Measurements from ENCODE around the gene ATL2.

The ATL2 gene

DNA sequence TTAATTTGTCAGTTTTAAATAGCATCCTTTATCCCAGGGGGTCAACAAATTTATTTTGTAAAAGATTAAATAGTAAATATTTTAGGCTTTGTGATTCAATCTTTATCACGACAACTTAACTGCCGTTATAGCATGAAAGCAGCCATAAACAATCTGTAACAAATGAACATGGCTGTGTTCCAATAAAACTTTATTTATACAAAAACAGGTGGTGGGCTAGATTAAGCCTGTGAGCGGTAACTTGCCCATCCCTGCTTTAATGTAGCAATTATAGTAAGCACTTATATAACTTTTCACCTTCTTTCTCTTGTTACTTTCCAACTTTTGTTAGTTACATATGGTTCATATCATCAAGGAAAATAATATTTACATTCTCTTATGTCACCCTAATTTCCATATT lies 121.9 kb downstream of the ATL2 start:
- no peaks in the 10 kb centered on the region for H3K9me3 ChIP-seq (ENCODE audit: control insufficient read depth, low read depth, low read length)
- no peak overlapping the region for H3K4me3 ChIP-seq (ENCODE audit: low read length)
- no peaks in the 10 kb centered on the region for H3K27me3 ChIP-seq (ENCODE audit: control insufficient read depth, insufficient read depth, low read length)
- H3K27ac ChIP-seq (ENCODE audit: low read length), result no peak overlapping the region
- H3K4me1 ChIP-seq (ENCODE audit: control insufficient read depth, low read depth, low read length), result no peaks in the 10 kb centered on the region
- H3K36me3 ChIP-seq (ENCODE audit: control insufficient read depth, low read depth, low read length), result no peaks in the 10 kb centered on the region
- H3K9ac ChIP-seq (ENCODE audit: low read length), result no peak overlapping the region

DNA sequence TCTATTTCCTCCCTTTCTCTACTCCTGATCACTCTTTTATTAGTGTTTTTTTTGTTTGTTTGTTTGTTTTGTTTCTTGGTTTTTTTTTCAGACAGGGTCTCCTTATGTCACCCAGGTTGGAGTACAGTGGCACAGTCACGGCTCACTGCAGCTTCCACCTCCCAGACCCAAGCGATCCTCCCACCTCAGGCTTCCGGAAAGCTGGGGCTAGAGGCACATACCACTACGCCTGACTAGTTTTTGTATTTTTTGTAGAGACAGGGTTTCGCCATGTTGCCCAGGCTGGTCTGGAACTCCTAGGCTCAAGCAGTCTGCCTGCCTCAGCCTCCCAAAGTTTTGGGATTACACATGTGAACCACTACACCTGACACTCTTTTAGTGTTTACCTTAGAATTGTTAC lies 122.3 kb downstream of the ATL2 start:
- H3K4me3 ChIP-seq (ENCODE audit: low read length), result no peak overlapping the region
- no peak overlapping the region for H3K27ac ChIP-seq (ENCODE audit: low read length)
- no peaks in the 10 kb centered on the region for H3K9me3 ChIP-seq (ENCODE audit: control insufficient read depth, low read depth, low read length)
- H3K4me1 ChIP-seq (ENCODE audit: control insufficient read depth, low read depth, low read length), result no peaks in the 10 kb centered on the region
- H3K9ac ChIP-seq (ENCODE audit: low read length), result no peak overlapping the region
- H3K27me3 ChIP-seq (ENCODE audit: control insufficient read depth, insufficient read depth, low read length), result no peaks in the 10 kb centered on the region
- H3K36me3 ChIP-seq (ENCODE audit: control insufficient read depth, low read depth, low read length), result no peaks in the 10 kb centered on the region

DNA sequence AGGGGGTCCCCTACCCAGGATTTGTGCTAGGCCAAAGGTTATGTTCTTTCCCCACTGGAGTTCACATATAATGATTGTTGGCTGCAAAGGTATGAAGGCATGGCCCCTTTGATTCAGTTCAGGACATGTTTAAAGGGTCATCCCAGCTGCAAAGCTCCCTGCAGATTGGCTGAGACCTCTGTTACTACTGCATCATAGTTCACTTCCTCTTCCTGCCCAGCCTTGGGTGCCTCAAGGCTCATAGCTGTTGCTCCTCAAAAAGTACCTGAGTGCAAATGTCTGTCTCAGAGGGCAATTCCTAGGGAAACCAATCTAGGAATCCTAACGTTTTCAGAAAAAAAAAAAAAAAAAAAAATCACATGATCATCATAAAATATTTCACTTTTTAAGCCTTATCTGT lies 125.1 kb downstream of the ATL2 start:
- Histone ChIP-seq H3K4me3 (ENCODE audit: low read length) (no peak overlapping the region), H3K27me3 (ENCODE audit: control insufficient read depth, insufficient read depth, low read length) (no peaks in the 10 kb centered on the region), H3K36me3 (ENCODE audit: control insufficient read depth, low read depth, low read length) (no peaks in the 10 kb centered on the region), H3K27ac (ENCODE audit: low read length) (no peak overlapping the region), H3K9ac (ENCODE audit: low read length) (no peak overlapping the region), H3K4me1 (ENCODE audit: control insufficient read depth, low read depth, low read length) (no peaks in the 10 kb centered on the region), H3K9me3 (ENCODE audit: control insufficient read depth, low read depth, low read length) (no peaks in the 10 kb centered on the region)

DNA sequence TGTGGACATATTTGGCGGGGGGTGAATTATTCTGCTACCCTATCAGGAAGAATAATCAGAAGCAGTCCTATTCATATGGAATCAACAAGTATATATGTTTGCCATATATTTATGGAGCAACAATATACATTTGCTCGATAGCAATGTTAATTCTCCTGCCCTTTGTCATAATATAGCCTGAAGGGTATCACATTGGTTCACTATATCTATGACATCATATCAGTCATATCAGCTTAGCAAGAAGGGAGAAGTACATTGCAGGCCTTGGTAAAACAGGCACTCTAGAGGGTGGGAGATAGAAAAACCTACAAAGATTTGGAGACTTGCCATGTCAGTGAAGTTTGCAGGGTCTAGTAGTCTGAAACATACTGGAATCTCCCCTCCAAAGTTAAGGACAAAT lies 128.4 kb downstream of the ATL2 start:
- Histone ChIP-seq H3K4me3 (ENCODE audit: low read length) (no peak overlapping the region), H3K27ac (ENCODE audit: low read length) (no peak overlapping the region), H3K9me3 (ENCODE audit: control insufficient read depth, low read depth, low read length) (no peaks in the 10 kb centered on the region), H3K9ac (ENCODE audit: low read length) (no peak overlapping the region), H3K27me3 (ENCODE audit: control insufficient read depth, insufficient read depth, low read length) (no peaks in the 10 kb centered on the region), H3K4me1 (ENCODE audit: control insufficient read depth, low read depth, low read length) (no peaks in the 10 kb centered on the region), H3K36me3 (ENCODE audit: control insufficient read depth, low read depth, low read length) (no peaks in the 10 kb centered on the region)

DNA sequence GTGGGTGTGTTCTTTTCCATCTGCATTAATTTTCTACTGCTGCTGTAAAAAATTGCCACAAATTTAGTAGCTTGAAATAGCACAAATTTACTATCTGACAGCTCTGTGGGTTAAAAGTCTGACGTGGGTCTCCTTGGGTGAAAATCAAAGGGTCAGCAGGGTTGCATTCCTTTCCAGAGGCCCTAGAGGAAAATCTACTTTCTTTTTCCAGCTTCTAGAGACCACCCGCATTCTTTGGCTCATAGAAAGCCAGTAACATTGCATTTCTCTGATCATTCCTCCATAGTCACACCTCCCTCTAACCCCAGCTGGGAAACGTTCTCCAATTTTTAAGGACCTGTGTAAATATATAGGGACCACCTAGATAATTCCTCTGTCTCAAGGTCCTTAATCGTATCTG lies 128.8 kb downstream of the ATL2 start:
- Histone ChIP-seq H3K4me3 (ENCODE audit: low read length) (no peak overlapping the region), H3K27me3 (ENCODE audit: control insufficient read depth, insufficient read depth, low read length) (no peaks in the 10 kb centered on the region), H3K4me1 (ENCODE audit: control insufficient read depth, low read depth, low read length) (no peaks in the 10 kb centered on the region)

DNA sequence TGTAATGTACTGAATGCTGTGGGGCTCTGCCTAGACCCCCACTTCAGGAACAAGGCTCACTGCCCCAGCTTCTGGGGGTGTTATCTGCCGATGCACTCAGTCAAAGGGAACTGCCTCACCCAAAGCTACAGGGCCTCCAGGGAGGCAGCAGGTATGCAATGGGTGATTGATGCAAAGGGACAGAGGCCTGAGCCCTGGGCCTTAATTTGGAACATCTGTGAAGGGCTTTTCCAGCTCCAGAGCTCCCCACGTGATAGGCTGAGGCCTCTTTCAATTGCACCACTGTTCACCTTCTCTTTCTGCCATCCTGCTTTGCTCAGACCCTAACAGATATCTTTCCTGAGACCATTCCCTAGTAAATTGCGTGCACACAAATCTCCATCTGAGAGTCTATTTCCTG lies 131.0 kb downstream of the ATL2 start:
- Histone ChIP-seq H3K27ac (ENCODE audit: low read length) (no peak overlapping the region), H3K9ac (ENCODE audit: low read length) (no peak overlapping the region), H3K4me1 (ENCODE audit: control insufficient read depth, low read depth, low read length) (no peaks in the 10 kb centered on the region), H3K4me3 (ENCODE audit: low read length) (no peak overlapping the region), H3K36me3 (ENCODE audit: control insufficient read depth, low read depth, low read length) (no peaks in the 10 kb centered on the region), H3K27me3 (ENCODE audit: control insufficient read depth, insufficient read depth, low read length) (no peaks in the 10 kb centered on the region), H3K9me3 (ENCODE audit: control insufficient read depth, low read depth, low read length) (no peaks in the 10 kb centered on the region)

More for the DNA sequence above, 128.8 kb downstream of the ATL2 start:
- Histone ChIP-seq H3K27ac (ENCODE audit: low read length) (no peak overlapping the region), H3K9ac (ENCODE audit: low read length) (no peak overlapping the region), H3K36me3 (ENCODE audit: control insufficient read depth, low read depth, low read length) (no peaks in the 10 kb centered on the region), H3K9me3 (ENCODE audit: control insufficient read depth, low read depth, low read length) (no peaks in the 10 kb centered on the region)

DNA sequence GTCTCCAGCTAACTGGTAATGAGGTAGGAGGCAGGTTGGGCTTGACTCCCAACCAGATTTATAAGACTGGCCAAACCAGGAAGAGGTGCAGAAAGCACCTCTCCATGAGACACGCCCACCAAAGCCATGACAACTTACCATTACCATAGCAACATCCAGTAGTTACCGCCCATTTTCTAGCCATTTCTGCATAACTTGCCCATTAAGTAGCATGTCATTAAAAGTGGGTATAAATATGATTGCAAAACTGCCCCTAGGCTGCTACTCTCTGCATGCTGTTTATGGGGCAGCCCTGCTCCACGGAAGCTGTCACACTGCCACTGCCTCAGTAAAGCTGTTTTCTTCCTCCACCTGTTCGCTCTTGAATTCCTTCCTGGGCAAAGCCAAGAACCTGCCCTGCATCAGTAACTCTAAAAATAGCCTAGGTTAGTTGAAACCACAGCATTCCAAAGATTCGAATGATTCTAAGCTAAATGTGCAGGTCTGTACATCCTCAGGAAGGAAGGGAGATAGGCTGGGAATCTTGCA lies 131.9 kb downstream of the ATL2 start:
- Histone ChIP-seq H3K9ac (ENCODE audit: low read length) (no peak overlapping the region), H3K4me3 (ENCODE audit: low read length) (no peak overlapping the region), H3K36me3 (ENCODE audit: control insufficient read depth, low read depth, low read length) (no peaks in the 10 kb centered on the region), H3K27me3 (ENCODE audit: control insufficient read depth, insufficient read depth, low read length) (no peaks in the 10 kb centered on the region), H3K9me3 (ENCODE audit: control insufficient read depth, low read depth, low read length) (no peaks in the 10 kb centered on the region), H3K4me1 (ENCODE audit: control insufficient read depth, low read depth, low read length) (no peaks in the 10 kb centered on the region), H3K27ac (ENCODE audit: low read length) (no peak overlapping the region)

DNA sequence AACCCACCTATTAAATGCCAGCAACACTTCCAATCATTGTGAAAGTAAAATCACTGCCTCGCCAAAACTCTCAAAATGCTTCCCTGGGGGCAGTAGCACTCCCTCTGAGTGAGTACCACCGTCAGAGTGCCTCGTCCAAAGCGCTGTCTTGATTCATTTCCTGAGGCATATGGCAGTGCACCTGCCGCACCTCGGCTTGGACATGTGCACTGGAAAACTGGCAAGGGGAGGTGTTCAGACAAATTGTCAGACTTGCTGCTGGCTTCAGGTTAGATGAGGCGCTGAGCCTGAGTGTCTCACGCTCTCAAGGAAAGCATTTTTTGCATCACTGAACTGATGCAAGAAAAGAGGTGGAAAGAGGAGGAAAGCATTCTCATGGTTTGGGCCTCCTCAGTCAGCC lies 132.8 kb downstream of the ATL2 start:
- Histone ChIP-seq H3K4me1 (ENCODE audit: control insufficient read depth, low read depth, low read length) (no peaks in the 10 kb centered on the region), H3K4me3 (ENCODE audit: low read length) (no peak overlapping the region), H3K9me3 (ENCODE audit: control insufficient read depth, low read depth, low read length) (no peaks in the 10 kb centered on the region), H3K9ac (ENCODE audit: low read length) (no peak overlapping the region), H3K36me3 (ENCODE audit: control insufficient read depth, low read depth, low read length) (no peaks in the 10 kb centered on the region), H3K27ac (ENCODE audit: low read length) (no peak overlapping the region), H3K27me3 (ENCODE audit: control insufficient read depth, insufficient read depth, low read length) (no peaks in the 10 kb centered on the region)

Data from iPS-18a (cell line).